Keratinocyte (primary cell): Measurements from ENCODE around the gene TMEM147. TPM values are rescaled to one million over a fixed set of nuclear protein-coding genes. Genes with fewer than 3 reads are reported as not detected.
A peak's percentile ranks its signal among the peaks of the same experiment; 100 is the strongest.

Experiments
- DNase-seq: peaks from one replicate; pipeline ENCODE4 v3.0.0-alpha.2; 2011; ENCODE audit warnings: low read depth, missing footprints, low spot score
- FAIRE-seq: peaks from 2 replicates; lab custom pipeline; 2011; peaks lifted over from hg19 to GRCh38; lab: Jason Lieb, UNC
- H2AFZ ChIP-seq: 2 replicates; pipeline ENCODE4 v1.6.0; 2012; ENCODE audit warnings: low read length, control low read depth, inconsistent platforms; ENCODE audit not compliant: control insufficient read depth
- H3K27ac ChIP-seq: 2 replicates; pipeline ENCODE4 v1.5.1; 2011; ENCODE audit warnings: low read length; ENCODE audit not compliant: control insufficient read depth, insufficient read depth
- H3K27me3 ChIP-seq: 3 replicates; pipeline ENCODE4 v1.6.0; 2011; ENCODE audit warnings: low read length; ENCODE audit not compliant: control insufficient read depth, insufficient read depth; ENCODE audit errors: extremely low read depth
- H3K36me3 ChIP-seq, 2 experiments: 2 replicates in 1 of 2; 3 replicates in 1 of 2; pipeline ENCODE4 v1.5.1; 2011; ENCODE audit warnings: low read length in 2 of 2, mild to moderate bottlenecking in 1 of 2; ENCODE audit not compliant: control insufficient read depth in 2 of 2, insufficient read depth in 2 of 2; ENCODE audit errors: extremely low read depth in 1 of 2
- H3K4me1 ChIP-seq: 3 replicates; pipeline ENCODE4 v1.5.1; 2011; ENCODE audit warnings: low read length; ENCODE audit not compliant: control insufficient read depth, insufficient read depth; ENCODE audit errors: extremely low read depth
- H3K4me2 ChIP-seq: 3 replicates; pipeline ENCODE4 v1.6.0; 2011; ENCODE audit warnings: low read depth, low read length; ENCODE audit not compliant: control insufficient read depth, insufficient read depth; ENCODE audit errors: extremely low read depth
- H3K4me3 ChIP-seq, 3 experiments: fragments of 200-600 bp in 1 of 3; sonication (generic) in 1 of 3; 2 replicates in 2 of 3; 3 replicates in 1 of 3; pipeline ENCODE4 v1.5.1; 2011 to 2016; ENCODE audit warnings: low read length in 3 of 3, mild to moderate bottlenecking in 3 of 3, control low read depth in 2 of 3, inconsistent platforms in 1 of 3, low read depth in 1 of 3, mixed read lengths in 1 of 3, mixed run types in 1 of 3, moderate library complexity in 1 of 3; ENCODE audit not compliant: control insufficient read depth in 2 of 3, insufficient read depth in 2 of 3; ENCODE audit errors: extremely low read depth in 1 of 3
- H3K79me2 ChIP-seq: 2 replicates; pipeline ENCODE4 v1.6.0; 2012; ENCODE audit warnings: low read length; ENCODE audit not compliant: control insufficient read depth, insufficient read depth
- H3K9ac ChIP-seq: 3 replicates; pipeline ENCODE4 v1.6.0; 2011; ENCODE audit warnings: low read length; ENCODE audit not compliant: control insufficient read depth, insufficient read depth; ENCODE audit errors: extremely low read depth
- H3K9me1 ChIP-seq: 3 replicates; pipeline ENCODE4 v1.6.0; 2011; ENCODE audit warnings: low read length; ENCODE audit not compliant: control insufficient read depth, insufficient read depth; ENCODE audit errors: extremely low read depth
- H3K9me3 ChIP-seq: 2 replicates; pipeline ENCODE4 v1.5.1; 2012; ENCODE audit warnings: low read depth, low read length; ENCODE audit not compliant: control insufficient read depth
- H4K20me1 ChIP-seq: 3 replicates; pipeline ENCODE4 v1.6.0; 2011; ENCODE audit warnings: low read length; ENCODE audit not compliant: control insufficient read depth, insufficient read depth; ENCODE audit errors: extremely low read depth
- CTCF ChIP-seq, 3 experiments: IDR thresholded peaks in 1 of 3; conservative IDR thresholded peaks in 1 of 3; optimal IDR thresholded peaks in 1 of 3; 2 replicates in 2 of 3; 3 replicates in 1 of 3; pipeline versions ENCODE3 to v1.5.1; 2011; ENCODE audit warnings: low read length in 3 of 3, mild to moderate bottlenecking in 3 of 3, moderate library complexity in 2 of 3, control low read depth in 1 of 3, inconsistent platforms in 1 of 3; ENCODE audit not compliant: insufficient read depth in 2 of 3; ENCODE audit errors: extremely low read depth in 1 of 3
- EZH2 ChIP-seq: IDR thresholded peaks from one replicate; pipeline ENCODE4 v1.6.1; 2012; ENCODE audit warnings: inconsistent platforms, mild to moderate bottlenecking, low read length, moderate library complexity
- dilution Hi-C: fragments of 300-500 bp; cut with MboI; formaldehyde crosslinking; loops from one replicate; pipeline ENCODE4 v1.7.0; 2020; ENCODE audit warnings: low sequenced_read_pairs; ENCODE audit not compliant: extremely low pct_ligation_motif_present
- polyA plus RNA-seq, 5 experiments: library from polyadenylated mRNA; depleted of rRNA in 3 of 5; stranded (reverse) in 3 of 5; stranded (forward) in 1 of 5; unstranded in 1 of 5; fragments of >200 nt; gene quantifications; 1 replicate in 1 of 5; 2 replicates in 3 of 5; 3 replicates in 1 of 5; pipeline versions ENCODE4 v1.2.1 to v1.2.3, GENCODE V29; 2011 to 2012; ENCODE audit warnings: missing spikeins in 2 of 5, low read depth in 1 of 5, low replicate concordance in 1 of 5

The TMEM147 gene
- polyA plus RNA-seq, 1 donor (not counting 4 experiments of a cell fraction or from before 2014, with no cell fraction given), result 134 TPM

- no peaks in the 10 kb centered on the region for H3K27me3 ChIP-seq
- no peak for DNase-seq
- peaks cover 11 to 14% of the 10 kb centered on the region in 2 experiments for H3K36me3 ChIP-seq
- peak overlapping the region; percentile 88 for H3K27ac ChIP-seq
- H2AFZ ChIP-seq, result no peak overlapping the region
- no peak for TF ChIP-seq EZH2
- TF ChIP-seq CTCF (optimal IDR thresholded peaks at IDR 0.05 in 1 of 3, IDR thresholded peaks at IDR 0.05 in 1 of 3, conservative IDR thresholded peaks at IDR 0.05 in 1 of 3; ENCODE audit: extremely low read depth in 1 of 3, insufficient read depth in 2 of 3, low read length in 3 of 3), result no peak
- no peaks in the 10 kb centered on the region for H4K20me1 ChIP-seq
- peaks cover 15% of the 10 kb centered on the region for H3K4me1 ChIP-seq
- no peaks in the 10 kb centered on the region for H3K9me3 ChIP-seq
- peak overlapping the region; percentile 93 for H3K9ac ChIP-seq
- dilution Hi-C loops, result no loop called here
- no peaks in the 10 kb centered on the region for H3K9me1 ChIP-seq
- peak overlapping the region; percentile 87 to 96 (median 90) for H3K4me3 ChIP-seq
- peak overlapping the region; percentile 98 for H3K4me2 ChIP-seq
- H3K79me2 ChIP-seq, result peaks cover 32% of the 10 kb centered on the region
- FAIRE-seq, result no peak
These were observed 1.1 kb downstream of the TMEM147 start for GRCh38 chr19:35546532-35546931.

- Histone ChIP-seq H2AFZ (no peak overlapping the region), H3K27me3 (no peaks in the 10 kb centered on the region), H3K9me1 (no peaks in the 10 kb centered on the region), H3K36me3 (peaks cover 8 to 14% of the 10 kb centered on the region in 2 experiments), H3K27ac (no peak overlapping the region), H3K9ac (no peak overlapping the region), H3K4me3 (no peak overlapping the region), H3K4me2 (no peak overlapping the region), H4K20me1 (no peaks in the 10 kb centered on the region), H3K4me1 (peaks cover 13% of the 10 kb centered on the region), H3K79me2 (peaks cover 25% of the 10 kb centered on the region), H3K9me3 (no peaks in the 10 kb centered on the region)
- FAIRE-seq (peak; percentile 57), DNase-seq (no peak)
- TF ChIP-seq EZH2, result no peak
- peak; percentile 73 to 82 (median 80) for TF ChIP-seq CTCF (optimal IDR thresholded peaks at IDR 0.05 in 1 of 3, IDR thresholded peaks at IDR 0.05 in 1 of 3, conservative IDR thresholded peaks at IDR 0.05 in 1 of 3; ENCODE audit: extremely low read depth in 1 of 3, insufficient read depth in 2 of 3, low read length in 3 of 3)
- dilution Hi-C loops, result no loop called here
These were observed 3.9 kb downstream of the TMEM147 start for GRCh38 chr19:35549174-35549788.
